Stimulated activated memory B cell treated with anti-CD40 and anti-IgM and Interleukin-4, amounts not matched to agents 10 μg/mL and 1 μg/mL and 100 μg/mL, for 72 hours (primary cell): ENCODE data around the gene NAV2.

Experiments used
- ATAC-seq: fragments of 150-1000 bp; cut with Tn5 transposase; 2 replicates; pipeline ENCODE4 v1.10.0; 2021
- H3K27ac Mint-ChIP-seq: one replicate; pipeline ENCODE4 v1.8.0; 2022; ENCODE audit warnings: mild to moderate bottlenecking, mixed read lengths
- H3K27me3 Mint-ChIP-seq: one replicate; pipeline ENCODE4 v1.8.0; 2022; ENCODE audit warnings: mixed read lengths
- H3K36me3 Mint-ChIP-seq: one replicate; pipeline ENCODE4 v1.8.0; 2022; ENCODE audit warnings: mixed read lengths
- H3K4me1 Mint-ChIP-seq: one replicate; pipeline ENCODE4 v1.8.0; 2022; ENCODE audit warnings: mixed read lengths
- H3K4me3 Mint-ChIP-seq: one replicate; pipeline ENCODE4 v1.8.0; 2022; ENCODE audit warnings: mild to moderate bottlenecking, moderate library complexity, mixed read lengths
- H3K9me3 Mint-ChIP-seq: one replicate; pipeline ENCODE4 v1.8.0; 2022; ENCODE audit warnings: mixed read lengths

The NAV2 gene

GRCh38 chr11:19677381-19678080, 35.1 kb upstream of the NAV2 start:
- Mint-ChIP-seq H3K27ac (no peak overlapping the region), H3K27me3 (peaks cover 18% of the 10 kb centered on the region), H3K4me1 (no peaks in the 10 kb centered on the region), H3K4me3 (no peak overlapping the region), H3K36me3 (no peaks in the 10 kb centered on the region), H3K9me3 (no peaks in the 10 kb centered on the region)
- ATAC-seq = no peak

- Mint-ChIP-seq H3K4me3 (no peak overlapping the region), H3K9me3 (no peaks in the 10 kb centered on the region), H3K36me3 (no peaks in the 10 kb centered on the region), H3K27ac (no peak overlapping the region), H3K4me1 (no peaks in the 10 kb centered on the region), H3K27me3 (peaks cover 13% of the 10 kb centered on the region)
- no peak for ATAC-seq
Observed at GRCh38 chr11:19679952-19680828, 32.4 kb upstream of the NAV2 start.

- H3K27ac Mint-ChIP-seq = no peak overlapping the region
- no peak overlapping the region for H3K4me3 Mint-ChIP-seq
- no peak for ATAC-seq
- H3K27me3 Mint-ChIP-seq = peaks cover 6% of the 10 kb centered on the region
- no peaks in the 10 kb centered on the region for H3K4me1 Mint-ChIP-seq
- no peaks in the 10 kb centered on the region for H3K36me3 Mint-ChIP-seq
- H3K9me3 Mint-ChIP-seq = no peaks in the 10 kb centered on the region
Observed at GRCh38 chr11:19680829-19681368, 31.7 kb upstream of the NAV2 start.

GRCh38 chr11:19683141-19683805, 29.4 kb upstream of the NAV2 start:
- no peak for ATAC-seq

GRCh38 chr11:19683862-19684491, 28.7 kb upstream of the NAV2 start:
- Mint-ChIP-seq H3K9me3 (no peaks in the 10 kb centered on the region), H3K4me1 (no peaks in the 10 kb centered on the region), H3K27me3 (no peaks in the 10 kb centered on the region), H3K36me3 (no peaks in the 10 kb centered on the region), H3K4me3 (no peak overlapping the region), H3K27ac (no peak overlapping the region)
- ATAC-seq = no peak

More at GRCh38 chr11:19683141-19683805, 29.4 kb upstream of the NAV2 start:
- Mint-ChIP-seq H3K36me3 (no peaks in the 10 kb centered on the region), H3K4me1 (no peaks in the 10 kb centered on the region), H3K27ac (no peak overlapping the region), H3K9me3 (no peaks in the 10 kb centered on the region), H3K27me3 (no peaks in the 10 kb centered on the region), H3K4me3 (no peak overlapping the region)

- Mint-ChIP-seq H3K27ac (no peak overlapping the region), H3K4me3 (no peak overlapping the region), H3K36me3 (no peaks in the 10 kb centered on the region), H3K27me3 (no peaks in the 10 kb centered on the region), H3K4me1 (no peaks in the 10 kb centered on the region), H3K9me3 (no peaks in the 10 kb centered on the region)
- no peak for ATAC-seq
Observed at GRCh38 chr11:19686234-19686633, 26.4 kb upstream of the NAV2 start.

GRCh38 chr11:19687392-19687791, 25.2 kb upstream of the NAV2 start:
- Mint-ChIP-seq H3K4me3 (no peak overlapping the region), H3K4me1 (no peaks in the 10 kb centered on the region), H3K9me3 (no peaks in the 10 kb centered on the region), H3K27me3 (no peaks in the 10 kb centered on the region), H3K36me3 (no peaks in the 10 kb centered on the region), H3K27ac (no peak overlapping the region)
- no peak for ATAC-seq

- Mint-ChIP-seq H3K4me1 (no peaks in the 10 kb centered on the region), H3K36me3 (no peaks in the 10 kb centered on the region), H3K9me3 (no peaks in the 10 kb centered on the region), H3K4me3 (no peak overlapping the region), H3K27ac (no peak overlapping the region), H3K27me3 (no peaks in the 10 kb centered on the region)
- ATAC-seq = no peak
Observed at GRCh38 chr11:19689281-19690000, 23.2 kb upstream of the NAV2 start.

- H3K27ac Mint-ChIP-seq = no peak overlapping the region
Observed at GRCh38 chr11:19690885-19691284, 21.8 kb upstream of the NAV2 start.

GRCh38 chr11:19691815-19692500, 20.7 kb upstream of the NAV2 start:
- H3K36me3 Mint-ChIP-seq = no peaks in the 10 kb centered on the region
- no peak for ATAC-seq
- no peaks in the 10 kb centered on the region for H3K9me3 Mint-ChIP-seq
- no peaks in the 10 kb centered on the region for H3K4me1 Mint-ChIP-seq
- H3K27ac Mint-ChIP-seq = no peak overlapping the region
- no peak overlapping the region for H3K4me3 Mint-ChIP-seq
- H3K27me3 Mint-ChIP-seq = no peaks in the 10 kb centered on the region

More at GRCh38 chr11:19690885-19691284, 21.8 kb upstream of the NAV2 start:
- H3K27me3 Mint-ChIP-seq = no peaks in the 10 kb centered on the region
- no peaks in the 10 kb centered on the region for H3K4me1 Mint-ChIP-seq
- H3K4me3 Mint-ChIP-seq = no peak overlapping the region
- H3K9me3 Mint-ChIP-seq = no peaks in the 10 kb centered on the region
- no peak for ATAC-seq
- no peaks in the 10 kb centered on the region for H3K36me3 Mint-ChIP-seq

- no peaks in the 10 kb centered on the region for H3K4me1 Mint-ChIP-seq
- no peaks in the 10 kb centered on the region for H3K27me3 Mint-ChIP-seq
- no peaks in the 10 kb centered on the region for H3K36me3 Mint-ChIP-seq
- H3K9me3 Mint-ChIP-seq = no peaks in the 10 kb centered on the region
- ATAC-seq = no peak
- no peak overlapping the region for H3K4me3 Mint-ChIP-seq
- no peak overlapping the region for H3K27ac Mint-ChIP-seq
Observed at GRCh38 chr11:19693146-19693545, 19.5 kb upstream of the NAV2 start.

GRCh38 chr11:19694796-19695345, 17.8 kb upstream of the NAV2 start:
- H3K36me3 Mint-ChIP-seq = no peaks in the 10 kb centered on the region
- H3K4me3 Mint-ChIP-seq = no peak overlapping the region
- H3K4me1 Mint-ChIP-seq = no peaks in the 10 kb centered on the region
- ATAC-seq = no peak
- H3K9me3 Mint-ChIP-seq = no peaks in the 10 kb centered on the region
- no peak overlapping the region for H3K27ac Mint-ChIP-seq
- H3K27me3 Mint-ChIP-seq = no peaks in the 10 kb centered on the region

GRCh38 chr11:19696073-19696472, 16.6 kb upstream of the NAV2 start:
- no peak overlapping the region for H3K4me3 Mint-ChIP-seq
- no peak for ATAC-seq
- H3K4me1 Mint-ChIP-seq = no peaks in the 10 kb centered on the region

GRCh38 chr11:19696904-19697303, 15.7 kb upstream of the NAV2 start:
- no peak overlapping the region for H3K4me3 Mint-ChIP-seq
- no peaks in the 10 kb centered on the region for H3K4me1 Mint-ChIP-seq
- no peaks in the 10 kb centered on the region for H3K9me3 Mint-ChIP-seq
- H3K27me3 Mint-ChIP-seq = no peaks in the 10 kb centered on the region
- no peak overlapping the region for H3K27ac Mint-ChIP-seq
- no peak for ATAC-seq
- no peaks in the 10 kb centered on the region for H3K36me3 Mint-ChIP-seq

More at GRCh38 chr11:19696073-19696472, 16.6 kb upstream of the NAV2 start:
- Mint-ChIP-seq H3K9me3 (no peaks in the 10 kb centered on the region), H3K27ac (no peak overlapping the region), H3K36me3 (no peaks in the 10 kb centered on the region), H3K27me3 (no peaks in the 10 kb centered on the region)
